GM12878 (cell line): ENCODE results near the gene FAM228B. TPM values are rescaled to one million over a fixed set of nuclear protein-coding genes. Genes with fewer than 3 reads are reported as not detected.

ENCODE experiments used
- CBFB ChIP-seq: IDR thresholded peaks from 2 replicates; pipeline ENCODE4 v1.6.1; 2016; ENCODE audit warnings: antibody characterized with exemption, low read depth
- CREB1 ChIP-seq: IDR thresholded peaks from 2 replicates; pipeline ENCODE4 v1.6.1; 2012; ENCODE audit warnings: low read depth, mild to moderate bottlenecking, inconsistent platforms
- HCFC1 ChIP-seq: fragments of 150-350 bp; IDR thresholded peaks from 2 replicates; pipeline ENCODE4 v1.6.1; 2014; ENCODE audit warnings: low read length
- JUNB ChIP-seq: IDR thresholded peaks from 2 replicates; pipeline ENCODE4 v1.6.1; 2016; ENCODE audit warnings: antibody characterized with exemption, mild to moderate bottlenecking
- NFIC ChIP-seq: IDR thresholded peaks from 2 replicates; pipeline ENCODE4 v1.6.1; 2012; ENCODE audit warnings: low read depth, mild to moderate bottlenecking, inconsistent platforms, low read length, moderate library complexity
- RELA ChIP-seq: fragments of 450-650 bp; IDR thresholded peaks from 2 replicates; pipeline ENCODE4 v1.8.0; 2014; ENCODE audit warnings: borderline replicate concordance; ENCODE audit not compliant: partially characterized antibody
- SUZ12 ChIP-seq: fragments of 200-600 bp; sonication (generic); IDR thresholded peaks from one replicate; pipeline ENCODE4 v1.6.1; 2018; ENCODE audit warnings: antibody characterized with exemption, mild to moderate bottlenecking; ENCODE audit not compliant: unreplicated experiment
- TCF12 ChIP-seq: IDR thresholded peaks from 2 replicates; pipeline ENCODE4 v1.6.1; 2011; ENCODE audit warnings: low read depth, mild to moderate bottlenecking, low read length
- ZBED1 ChIP-seq: IDR thresholded peaks from 2 replicates; pipeline ENCODE4 v1.6.1; 2016; ENCODE audit warnings: borderline replicate concordance
- polyA plus RNA-seq, 11 experiments: library from polyadenylated mRNA; depleted of rRNA in 4 of 11; unstranded in 6 of 11; stranded (reverse) in 5 of 11; fragments of >200 nt; fragmentation: Nextera tagmentation in 4 of 11; fragmentation: Illumina TruSeq in 1 of 11; extraction: Ambion mirVana in 4 of 11; extraction: Trizol in 1 of 11; gene quantifications; 1 replicate in 1 of 11; 2 replicates in 10 of 11; pipeline versions ENCODE4 v1.2.1 to v1.2.3, GENCODE V29; 2011 to 2016; ENCODE audit warnings: inconsistent platforms in 2 of 11, missing spikeins in 2 of 11, low read depth in 1 of 11
- total RNA-seq, 4 experiments: library from RNA; depleted of rRNA in 3 of 4; stranded (reverse); fragments of >200 nt in 3 of 4; fragmentation: Illumina TruSeq in 1 of 4; extraction: Trizol in 1 of 4; gene quantifications; 2 replicates each; pipeline versions ENCODE4 v1.2.1 to v1.2.3, GENCODE V29; 2013 to 2021
- TF ChIP-seq, protein P1 (sequence below): fragments of 450-650 bp; IDR thresholded peaks from 2 replicates; pipeline ENCODE4 v1.6.1; 2017; ENCODE audit warnings: mild to moderate bottlenecking, moderate library complexity
- TF ChIP-seq, protein P2 (sequence below): fragments of 450-650 bp; IDR thresholded peaks from 2 replicates; pipeline ENCODE4 v1.6.1; 2017; ENCODE audit warnings: mild to moderate bottlenecking, low read depth, inconsistent platforms; ENCODE audit not compliant: poor library complexity, severe bottlenecking
- TF ChIP-seq, protein P3 (sequence below): IDR thresholded peaks from 2 replicates; pipeline ENCODE4 v1.6.1; 2012; ENCODE audit warnings: improper control_type of control experiment, low read depth, low read length; ENCODE audit not compliant: insufficient replicate concordance

FAM228B gene
- total and polyA plus RNA-seq, 10 of the 15 experiments (the other 5 are each of a cell fraction or from before 2014, with no cell fraction given): 3.9 to 11.0 (median 7.5) TPM

DNA sequence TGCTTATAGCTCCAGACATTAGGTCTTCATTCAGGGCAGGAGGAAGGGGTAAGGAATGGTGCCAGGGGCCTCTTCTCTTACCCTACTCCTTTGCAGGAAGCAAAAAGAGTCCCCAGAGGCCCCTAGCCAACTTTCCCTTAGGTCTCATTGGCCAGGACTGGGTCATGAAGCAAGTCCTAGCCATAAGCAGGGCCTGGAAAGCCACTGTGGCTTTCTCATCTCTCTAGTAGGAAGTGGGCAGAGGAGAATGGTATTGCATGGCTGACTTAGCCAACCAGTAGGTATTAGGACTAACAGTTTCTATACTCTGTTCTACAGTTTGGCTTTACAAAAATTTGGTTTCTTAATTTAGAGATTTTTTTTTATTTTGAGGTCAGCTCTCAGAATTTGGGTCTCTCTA is 56.4 kb downstream of the FAM228B start (continued):
- TF ChIP-seq, protein P1, sequence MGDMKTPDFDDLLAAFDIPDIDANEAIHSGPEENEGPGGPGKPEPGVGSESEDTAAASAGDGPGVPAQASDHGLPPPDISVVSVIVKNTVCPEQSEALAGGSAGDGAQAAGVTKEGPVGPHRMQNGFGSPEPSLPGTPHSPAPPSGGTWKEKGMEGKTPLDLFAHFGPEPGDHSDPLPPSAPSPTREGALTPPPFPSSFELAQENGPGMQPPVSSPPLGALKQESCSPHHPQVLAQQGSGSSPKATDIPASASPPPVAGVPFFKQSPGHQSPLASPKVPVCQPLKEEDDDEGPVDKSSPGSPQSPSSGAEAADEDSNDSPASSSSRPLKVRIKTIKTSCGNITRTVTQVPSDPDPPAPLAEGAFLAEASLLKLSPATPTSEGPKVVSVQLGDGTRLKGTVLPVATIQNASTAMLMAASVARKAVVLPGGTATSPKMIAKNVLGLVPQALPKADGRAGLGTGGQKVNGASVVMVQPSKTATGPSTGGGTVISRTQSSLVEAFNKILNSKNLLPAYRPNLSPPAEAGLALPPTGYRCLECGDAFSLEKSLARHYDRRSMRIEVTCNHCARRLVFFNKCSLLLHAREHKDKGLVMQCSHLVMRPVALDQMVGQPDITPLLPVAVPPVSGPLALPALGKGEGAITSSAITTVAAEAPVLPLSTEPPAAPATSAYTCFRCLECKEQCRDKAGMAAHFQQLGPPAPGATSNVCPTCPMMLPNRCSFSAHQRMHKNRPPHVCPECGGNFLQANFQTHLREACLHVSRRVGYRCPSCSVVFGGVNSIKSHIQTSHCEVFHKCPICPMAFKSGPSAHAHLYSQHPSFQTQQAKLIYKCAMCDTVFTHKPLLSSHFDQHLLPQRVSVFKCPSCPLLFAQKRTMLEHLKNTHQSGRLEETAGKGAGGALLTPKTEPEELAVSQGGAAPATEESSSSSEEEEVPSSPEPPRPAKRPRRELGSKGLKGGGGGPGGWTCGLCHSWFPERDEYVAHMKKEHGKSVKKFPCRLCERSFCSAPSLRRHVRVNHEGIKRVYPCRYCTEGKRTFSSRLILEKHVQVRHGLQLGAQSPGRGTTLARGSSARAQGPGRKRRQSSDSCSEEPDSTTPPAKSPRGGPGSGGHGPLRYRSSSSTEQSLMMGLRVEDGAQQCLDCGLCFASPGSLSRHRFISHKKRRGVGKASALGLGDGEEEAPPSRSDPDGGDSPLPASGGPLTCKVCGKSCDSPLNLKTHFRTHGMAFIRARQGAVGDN: no peak
- no peak for TF ChIP-seq HCFC1
- TF ChIP-seq, protein P2, sequence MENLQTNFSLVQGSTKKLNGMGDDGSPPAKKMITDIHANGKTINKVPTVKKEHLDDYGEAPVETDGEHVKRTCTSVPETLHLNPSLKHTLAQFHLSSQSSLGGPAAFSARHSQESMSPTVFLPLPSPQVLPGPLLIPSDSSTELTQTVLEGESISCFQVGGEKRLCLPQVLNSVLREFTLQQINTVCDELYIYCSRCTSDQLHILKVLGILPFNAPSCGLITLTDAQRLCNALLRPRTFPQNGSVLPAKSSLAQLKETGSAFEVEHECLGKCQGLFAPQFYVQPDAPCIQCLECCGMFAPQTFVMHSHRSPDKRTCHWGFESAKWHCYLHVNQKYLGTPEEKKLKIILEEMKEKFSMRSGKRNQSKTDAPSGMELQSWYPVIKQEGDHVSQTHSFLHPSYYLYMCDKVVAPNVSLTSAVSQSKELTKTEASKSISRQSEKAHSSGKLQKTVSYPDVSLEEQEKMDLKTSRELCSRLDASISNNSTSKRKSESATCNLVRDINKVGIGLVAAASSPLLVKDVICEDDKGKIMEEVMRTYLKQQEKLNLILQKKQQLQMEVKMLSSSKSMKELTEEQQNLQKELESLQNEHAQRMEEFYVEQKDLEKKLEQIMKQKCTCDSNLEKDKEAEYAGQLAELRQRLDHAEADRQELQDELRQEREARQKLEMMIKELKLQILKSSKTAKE: no peak
- no peak for TF ChIP-seq JUNB
- no peak for TF ChIP-seq CBFB
- TF ChIP-seq NFIC: no peak
- no peak for TF ChIP-seq ZBED1
- no peak for TF ChIP-seq CREB1
- TF ChIP-seq SUZ12: no peak
- TF ChIP-seq, protein P3, sequence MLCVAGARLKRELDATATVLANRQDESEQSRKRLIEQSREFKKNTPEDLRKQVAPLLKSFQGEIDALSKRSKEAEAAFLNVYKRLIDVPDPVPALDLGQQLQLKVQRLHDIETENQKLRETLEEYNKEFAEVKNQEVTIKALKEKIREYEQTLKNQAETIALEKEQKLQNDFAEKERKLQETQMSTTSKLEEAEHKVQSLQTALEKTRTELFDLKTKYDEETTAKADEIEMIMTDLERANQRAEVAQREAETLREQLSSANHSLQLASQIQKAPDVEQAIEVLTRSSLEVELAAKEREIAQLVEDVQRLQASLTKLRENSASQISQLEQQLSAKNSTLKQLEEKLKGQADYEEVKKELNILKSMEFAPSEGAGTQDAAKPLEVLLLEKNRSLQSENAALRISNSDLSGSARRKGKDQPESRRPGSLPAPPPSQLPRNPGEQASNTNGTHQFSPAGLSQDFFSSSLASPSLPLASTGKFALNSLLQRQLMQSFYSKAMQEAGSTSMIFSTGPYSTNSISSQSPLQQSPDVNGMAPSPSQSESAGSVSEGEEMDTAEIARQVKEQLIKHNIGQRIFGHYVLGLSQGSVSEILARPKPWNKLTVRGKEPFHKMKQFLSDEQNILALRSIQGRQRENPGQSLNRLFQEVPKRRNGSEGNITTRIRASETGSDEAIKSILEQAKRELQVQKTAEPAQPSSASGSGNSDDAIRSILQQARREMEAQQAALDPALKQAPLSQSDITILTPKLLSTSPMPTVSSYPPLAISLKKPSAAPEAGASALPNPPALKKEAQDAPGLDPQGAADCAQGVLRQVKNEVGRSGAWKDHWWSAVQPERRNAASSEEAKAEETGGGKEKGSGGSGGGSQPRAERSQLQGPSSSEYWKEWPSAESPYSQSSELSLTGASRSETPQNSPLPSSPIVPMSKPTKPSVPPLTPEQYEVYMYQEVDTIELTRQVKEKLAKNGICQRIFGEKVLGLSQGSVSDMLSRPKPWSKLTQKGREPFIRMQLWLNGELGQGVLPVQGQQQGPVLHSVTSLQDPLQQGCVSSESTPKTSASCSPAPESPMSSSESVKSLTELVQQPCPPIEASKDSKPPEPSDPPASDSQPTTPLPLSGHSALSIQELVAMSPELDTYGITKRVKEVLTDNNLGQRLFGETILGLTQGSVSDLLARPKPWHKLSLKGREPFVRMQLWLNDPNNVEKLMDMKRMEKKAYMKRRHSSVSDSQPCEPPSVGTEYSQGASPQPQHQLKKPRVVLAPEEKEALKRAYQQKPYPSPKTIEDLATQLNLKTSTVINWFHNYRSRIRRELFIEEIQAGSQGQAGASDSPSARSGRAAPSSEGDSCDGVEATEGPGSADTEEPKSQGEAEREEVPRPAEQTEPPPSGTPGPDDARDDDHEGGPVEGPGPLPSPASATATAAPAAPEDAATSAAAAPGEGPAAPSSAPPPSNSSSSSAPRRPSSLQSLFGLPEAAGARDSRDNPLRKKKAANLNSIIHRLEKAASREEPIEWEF: no peak
- no peak for TF ChIP-seq TCF12
- TF ChIP-seq RELA: no peak
